Measurements from ENCODE around the gene TMPRSS6.

The TMPRSS6 gene

DNA sequence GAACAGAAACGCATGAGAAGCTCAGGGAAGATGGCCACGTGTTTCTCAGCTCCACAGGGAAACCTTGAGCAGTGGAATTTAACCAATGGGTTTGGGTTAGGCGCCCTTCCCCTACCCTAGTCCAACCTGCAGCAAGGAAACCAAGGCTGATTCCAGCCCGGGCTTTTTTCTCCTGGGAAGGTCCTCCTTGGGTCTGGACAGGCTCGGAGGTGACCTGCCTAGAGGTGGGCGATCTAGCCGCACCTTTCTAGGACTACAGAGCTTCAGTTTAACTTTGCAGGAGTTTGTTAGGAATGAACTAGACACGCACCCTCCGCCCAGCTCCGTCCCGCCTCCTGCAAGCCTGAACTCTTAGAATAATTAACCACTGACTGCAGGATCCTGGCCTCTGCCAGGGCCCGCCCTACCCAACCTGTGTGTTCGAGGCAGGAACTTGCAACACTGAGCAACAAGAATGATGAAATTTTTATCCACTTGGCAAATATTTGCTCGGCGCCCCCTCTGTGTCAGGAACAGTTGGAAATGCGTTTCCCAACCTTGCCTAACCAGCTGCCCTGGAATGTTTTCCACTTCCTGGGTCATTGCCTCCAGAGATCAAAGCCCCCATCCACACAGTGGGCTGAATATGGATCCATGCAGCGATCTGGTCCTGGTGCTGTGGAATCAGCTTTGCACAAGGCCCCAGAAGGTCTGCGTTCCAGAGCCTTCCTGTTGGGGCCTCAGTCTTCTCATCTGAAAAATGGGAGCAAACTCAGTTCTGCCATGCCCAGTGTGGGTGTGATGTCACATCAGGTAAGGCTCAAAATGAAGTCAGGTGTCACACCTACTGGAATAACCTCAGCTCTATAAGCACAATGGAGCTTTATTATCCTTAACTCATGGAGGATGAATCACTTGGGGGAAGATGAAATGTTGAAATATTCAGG, 76.7 kb downstream of the TMPRSS6 start:
- no peak for TF ChIP-seq SPI1 (IDR thresholded peaks at IDR 0.05; ENCODE audit: low read depth, low read length)
- no peak for TF ChIP-seq TAF1 (IDR thresholded peaks at IDR 0.05; ENCODE audit: low read depth, low read length)
- no peak for TF ChIP-seq POLR2A (IDR thresholded peaks at IDR 0.05; ENCODE audit: low read depth, low read length)
- FAIRE-seq (no peak), DNase-seq (ENCODE audit: insufficient read length, low spot score) (no peak)

DNA sequence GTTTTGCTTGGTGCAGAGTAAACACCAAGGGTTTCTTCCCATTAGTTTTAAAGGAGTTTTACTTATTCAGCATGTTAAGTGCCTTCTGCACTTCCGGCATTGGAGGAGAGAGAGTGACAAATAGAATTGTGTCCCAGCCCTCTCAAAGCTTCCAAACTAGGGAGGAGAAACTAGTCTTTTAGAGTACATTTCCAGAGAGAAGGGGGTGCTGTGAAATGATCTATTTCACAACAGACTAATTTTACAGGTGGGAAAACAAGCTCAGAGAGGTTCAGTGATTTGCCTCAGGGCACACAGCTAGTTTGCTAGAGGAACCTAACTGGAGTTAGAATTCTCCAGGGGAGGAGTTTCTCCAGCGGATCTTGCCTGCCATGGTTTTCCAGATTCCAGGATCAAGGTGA, 77.4 kb downstream of the TMPRSS6 start:
- DNase-seq (ENCODE audit: insufficient read length, low spot score) (no peak), FAIRE-seq (no peak)
- no peak for TF ChIP-seq SPI1 (IDR thresholded peaks at IDR 0.05; ENCODE audit: low read depth, low read length)
- no peak for TF ChIP-seq POU2F2 (IDR thresholded peaks at IDR 0.05; ENCODE audit: low read depth, low read length)
- TF ChIP-seq POLR2AphosphoS5 (IDR thresholded peaks at IDR 0.05; ENCODE audit: low read depth, low read length) = no peak
- TF ChIP-seq TAF1 (IDR thresholded peaks at IDR 0.05; ENCODE audit: low read depth, low read length) = no peak
- no peak for TF ChIP-seq POLR2A (IDR thresholded peaks at IDR 0.05; ENCODE audit: low read depth, low read length)
- no peak for TF ChIP-seq PAX5 (IDR thresholded peaks at IDR 0.05; ENCODE audit: insufficient read depth, low read length, severe bottlenecking)

DNA sequence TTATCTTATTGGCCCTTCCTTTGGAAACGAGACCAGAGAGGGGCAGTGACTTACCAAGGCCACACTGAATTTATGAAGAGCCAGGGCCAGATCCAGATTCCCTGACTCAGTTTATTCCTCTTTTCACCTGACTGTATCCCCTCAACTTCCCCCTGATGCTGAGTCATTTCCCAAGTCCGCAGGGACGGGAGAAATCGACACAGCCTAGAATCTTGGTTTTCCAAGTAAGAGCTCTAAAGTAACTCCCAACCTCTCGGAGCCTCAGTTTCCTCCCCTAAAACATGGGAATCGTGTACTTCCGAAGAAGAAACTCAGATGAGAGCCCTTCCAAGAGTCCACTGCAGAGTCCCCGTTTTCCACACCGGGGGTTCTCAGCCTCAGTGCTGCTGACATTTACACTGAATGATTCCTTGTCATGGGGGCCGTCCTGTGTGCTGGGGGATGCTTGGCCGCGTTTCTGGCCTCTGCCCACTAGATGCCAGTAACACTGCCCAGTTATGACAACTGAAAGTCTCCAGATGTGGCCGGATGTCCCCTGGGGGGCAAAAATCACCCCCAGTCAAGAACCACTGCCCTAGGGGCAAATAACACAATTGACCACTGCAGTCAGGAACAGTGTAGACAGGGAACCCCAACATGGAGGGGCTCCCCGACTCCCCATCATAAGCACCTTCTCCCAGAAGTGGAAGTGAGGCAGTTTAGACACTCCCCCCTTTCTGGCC, 78.8 kb downstream of the TMPRSS6 start:
- TF ChIP-seq TAF1 (IDR thresholded peaks at IDR 0.05; ENCODE audit: low read depth, low read length) (no peak), POLR2A (IDR thresholded peaks at IDR 0.05; ENCODE audit: low read depth, low read length) (no peak), SPI1 (IDR thresholded peaks at IDR 0.05; ENCODE audit: low read depth, low read length) (no peak), POU2F2 (IDR thresholded peaks at IDR 0.05; ENCODE audit: low read depth, low read length) (no peak), PAX5 (IDR thresholded peaks at IDR 0.05; ENCODE audit: insufficient read depth, low read length, severe bottlenecking) (no peak), POLR2AphosphoS5 (IDR thresholded peaks at IDR 0.05; ENCODE audit: low read depth, low read length) (no peak)
- FAIRE-seq (no peak), DNase-seq (ENCODE audit: insufficient read length, low spot score) (no peak)

DNA sequence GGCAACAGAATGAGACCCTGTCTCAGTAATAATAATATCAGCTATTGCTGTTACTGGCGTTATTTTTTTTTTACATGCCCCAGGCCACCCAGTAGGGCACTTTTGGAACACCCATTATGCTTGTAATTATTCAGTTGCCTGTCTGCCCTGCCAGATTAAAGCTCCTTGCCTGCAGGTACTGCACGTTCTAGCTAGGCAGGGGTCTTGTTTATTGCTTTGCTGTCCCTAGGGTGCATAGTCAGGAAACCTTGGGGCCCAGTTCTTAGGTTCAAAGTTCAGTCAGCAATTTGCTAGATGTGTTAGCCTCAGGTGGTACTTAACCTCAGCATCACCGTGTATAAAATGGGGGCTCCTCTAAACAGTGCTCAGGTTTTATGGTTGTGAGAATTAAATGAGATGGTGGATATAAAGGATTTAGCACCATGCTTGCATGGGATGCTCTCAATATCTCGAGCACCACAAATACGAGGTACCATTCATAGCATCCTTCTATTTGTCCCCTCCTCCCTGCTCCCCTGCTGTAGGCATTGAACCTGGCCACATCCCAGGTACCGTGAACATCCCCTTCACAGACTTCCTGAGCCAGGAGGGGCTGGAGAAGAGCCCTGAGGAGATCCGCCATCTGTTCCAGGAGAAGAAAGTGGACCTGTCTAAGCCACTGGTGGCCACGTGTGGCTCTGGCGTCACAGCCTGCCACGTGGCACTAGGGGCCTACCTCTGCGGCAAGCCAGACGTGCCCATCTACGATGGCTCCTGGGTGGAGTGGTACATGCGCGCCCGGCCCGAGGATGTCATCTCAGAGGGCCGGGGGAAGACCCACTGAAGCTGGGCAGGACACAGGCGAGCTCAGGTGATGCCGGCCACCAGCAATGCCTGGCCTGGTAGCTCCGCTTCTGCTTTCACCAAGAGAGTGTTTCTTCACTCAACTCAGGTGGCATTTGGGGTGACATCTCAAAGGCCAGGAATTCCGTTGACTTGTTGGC, 80.5 kb downstream of the TMPRSS6 start:
- DNase-seq (ENCODE audit: insufficient read length, low spot score) = no peak
- TF ChIP-seq PAX5 (IDR thresholded peaks at IDR 0.05; ENCODE audit: insufficient read depth, low read length, severe bottlenecking) (no peak), POU2F2 (IDR thresholded peaks at IDR 0.05; ENCODE audit: low read depth, low read length) (no peak), POLR2A (IDR thresholded peaks at IDR 0.05; ENCODE audit: low read depth, low read length) (no peak), SPI1 (IDR thresholded peaks at IDR 0.05; ENCODE audit: low read depth, low read length) (no peak), TAF1 (IDR thresholded peaks at IDR 0.05; ENCODE audit: low read depth, low read length) (no peak), POLR2AphosphoS5 (IDR thresholded peaks at IDR 0.05; ENCODE audit: low read depth, low read length) (no peak)
- no peak for FAIRE-seq

DNA sequence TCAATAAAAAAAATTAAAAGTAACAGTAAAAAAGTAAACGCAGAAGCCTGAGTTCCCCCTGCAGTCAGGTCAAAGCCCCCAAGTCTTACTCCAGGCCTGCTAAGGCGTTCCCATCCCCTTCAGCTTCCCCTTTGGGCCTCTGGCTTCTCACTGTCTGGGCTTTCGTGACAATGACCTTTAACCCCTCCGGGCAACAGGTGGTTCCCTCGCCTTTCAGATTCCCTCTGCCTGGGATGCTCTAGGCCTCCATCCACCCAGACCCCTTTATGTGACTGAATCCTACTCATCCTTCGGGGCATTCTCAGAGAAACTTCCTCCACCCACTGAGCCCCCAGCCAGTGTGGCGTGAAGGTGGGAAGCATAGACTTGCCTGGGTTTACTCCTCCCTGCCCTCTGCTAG, 82.0 kb downstream of the TMPRSS6 start:
- DNase-seq (ENCODE audit: insufficient read length, low spot score) (no peak), FAIRE-seq (no peak)
- TF ChIP-seq TAF1 (IDR thresholded peaks at IDR 0.05; ENCODE audit: low read depth, low read length) = no peak
- TF ChIP-seq POU2F2 (IDR thresholded peaks at IDR 0.05; ENCODE audit: low read depth, low read length) = no peak
- TF ChIP-seq PAX5 (IDR thresholded peaks at IDR 0.05; ENCODE audit: insufficient read depth, low read length, severe bottlenecking) = no peak
- no peak for TF ChIP-seq SPI1 (IDR thresholded peaks at IDR 0.05; ENCODE audit: low read depth, low read length)
- no peak for TF ChIP-seq POLR2A (IDR thresholded peaks at IDR 0.05; ENCODE audit: low read depth, low read length)
- no peak for TF ChIP-seq POLR2AphosphoS5 (IDR thresholded peaks at IDR 0.05; ENCODE audit: low read depth, low read length)

DNA sequence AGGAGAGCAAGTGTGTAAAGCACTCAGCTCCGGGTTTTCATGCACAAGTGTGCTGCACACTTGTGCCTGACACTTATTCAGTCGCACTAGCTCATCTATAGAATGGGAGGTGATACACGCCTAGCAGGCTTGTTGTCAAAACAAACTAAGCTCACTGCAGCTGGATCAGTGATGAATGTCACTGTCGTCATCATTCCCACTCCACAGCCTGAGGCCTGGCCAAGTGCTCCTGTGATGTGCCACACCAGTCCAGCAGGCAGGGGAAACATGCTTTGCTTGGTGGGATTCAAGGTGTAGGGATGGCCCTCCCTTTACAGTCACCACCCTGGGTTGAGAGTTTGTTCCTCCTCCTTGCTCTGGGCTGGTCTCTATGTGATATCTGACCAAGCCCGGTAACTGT, 83.2 kb downstream of the TMPRSS6 start:
- FAIRE-seq (no peak), DNase-seq (ENCODE audit: insufficient read length, low spot score) (no peak)
- TF ChIP-seq TAF1 (IDR thresholded peaks at IDR 0.05; ENCODE audit: low read depth, low read length) = no peak
- TF ChIP-seq POLR2AphosphoS5 (IDR thresholded peaks at IDR 0.05; ENCODE audit: low read depth, low read length) = no peak
- TF ChIP-seq POU2F2 (IDR thresholded peaks at IDR 0.05; ENCODE audit: low read depth, low read length) = no peak
- no peak for TF ChIP-seq PAX5 (IDR thresholded peaks at IDR 0.05; ENCODE audit: insufficient read depth, low read length, severe bottlenecking)
- no peak for TF ChIP-seq SPI1 (IDR thresholded peaks at IDR 0.05; ENCODE audit: low read depth, low read length)
- TF ChIP-seq POLR2A (IDR thresholded peaks at IDR 0.05; ENCODE audit: low read depth, low read length) = no peak

DNA sequence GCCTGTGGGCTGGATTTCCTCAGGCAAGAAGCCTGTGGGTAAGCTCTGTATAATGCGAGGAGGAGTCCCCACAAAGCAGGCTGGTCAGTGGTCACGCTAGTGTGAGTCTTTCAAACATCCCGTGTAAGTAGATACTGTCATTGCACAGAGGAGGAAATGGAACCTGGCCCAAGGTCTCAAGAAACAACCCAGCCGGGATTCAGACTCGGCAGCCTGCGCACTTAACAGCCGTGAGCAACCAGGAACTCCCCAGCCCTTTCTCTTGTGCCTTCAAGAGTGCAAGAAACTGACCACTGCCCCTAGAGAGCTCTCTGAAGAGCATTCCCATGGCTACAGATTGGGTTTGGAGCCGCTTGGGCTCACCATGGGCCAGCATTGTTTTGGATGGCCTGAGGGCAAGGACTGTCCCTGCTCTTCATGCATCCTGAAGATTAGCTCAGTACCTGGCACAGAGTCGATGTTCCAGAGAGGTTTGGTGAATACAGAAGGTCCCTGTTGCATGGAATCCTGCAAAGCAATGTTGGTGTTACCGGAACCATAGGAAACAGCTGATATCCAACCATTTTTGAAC, 83.9 kb downstream of the TMPRSS6 start:
- TF ChIP-seq PAX5 (IDR thresholded peaks at IDR 0.05; ENCODE audit: insufficient read depth, low read length, severe bottlenecking) (no peak), POU2F2 (IDR thresholded peaks at IDR 0.05; ENCODE audit: low read depth, low read length) (no peak), SPI1 (IDR thresholded peaks at IDR 0.05; ENCODE audit: low read depth, low read length) (no peak), TAF1 (IDR thresholded peaks at IDR 0.05; ENCODE audit: low read depth, low read length) (no peak), POLR2A (IDR thresholded peaks at IDR 0.05; ENCODE audit: low read depth, low read length) (no peak), POLR2AphosphoS5 (IDR thresholded peaks at IDR 0.05; ENCODE audit: low read depth, low read length) (no peak)
- DNase-seq (ENCODE audit: insufficient read length, low spot score) (no peak), FAIRE-seq (no peak)

DNA sequence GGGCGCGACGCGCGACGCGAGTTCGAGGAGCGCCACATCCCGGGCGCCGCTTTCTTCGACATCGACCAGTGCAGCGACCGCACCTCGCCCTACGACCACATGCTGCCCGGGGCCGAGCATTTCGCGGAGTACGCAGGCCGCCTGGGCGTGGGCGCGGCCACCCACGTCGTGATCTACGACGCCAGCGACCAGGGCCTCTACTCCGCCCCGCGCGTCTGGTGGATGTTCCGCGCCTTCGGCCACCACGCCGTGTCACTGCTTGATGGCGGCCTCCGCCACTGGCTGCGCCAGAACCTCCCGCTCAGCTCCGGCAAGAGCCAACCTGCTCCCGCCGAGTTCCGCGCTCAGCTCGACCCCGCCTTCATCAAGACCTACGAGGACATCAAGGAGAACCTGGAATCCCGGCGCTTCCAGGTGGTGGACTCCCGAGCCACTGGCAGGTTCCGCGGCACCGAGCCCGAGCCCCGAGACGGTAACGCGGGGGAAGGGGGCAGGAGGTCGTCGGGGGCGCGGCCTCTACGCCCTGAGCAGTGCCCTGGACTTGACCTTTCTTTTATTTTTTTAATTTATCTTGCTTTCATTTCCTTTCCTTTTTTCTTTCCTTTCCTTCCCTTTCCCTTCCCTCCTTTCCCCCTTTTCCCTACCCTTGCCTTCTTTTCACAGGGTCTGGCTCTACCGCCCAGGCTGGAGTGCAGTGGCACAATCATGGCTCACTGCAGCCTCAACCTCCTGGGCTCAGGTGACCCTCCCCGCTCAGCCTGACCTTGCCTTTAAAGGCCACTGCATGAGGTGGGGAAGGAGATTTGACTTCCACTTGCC, 85.0 kb downstream of the TMPRSS6 start:
- TF ChIP-seq SPI1 (IDR thresholded peaks at IDR 0.05; ENCODE audit: low read depth, low read length) (no peak), POLR2A (IDR thresholded peaks at IDR 0.05; ENCODE audit: low read depth, low read length) (no peak), POLR2AphosphoS5 (IDR thresholded peaks at IDR 0.05; ENCODE audit: low read depth, low read length) (no peak), PAX5 (IDR thresholded peaks at IDR 0.05; ENCODE audit: insufficient read depth, low read length, severe bottlenecking) (no peak), TAF1 (IDR thresholded peaks at IDR 0.05; ENCODE audit: low read depth, low read length) (no peak), POU2F2 (IDR thresholded peaks at IDR 0.05; ENCODE audit: low read depth, low read length) (no peak)
- DNase-seq (ENCODE audit: insufficient read length, low spot score) = no peak
- FAIRE-seq = no peak
